Calu3 (cell line): Measurements from ENCODE around the gene SEC24C. TPM values are rescaled to one million over a fixed set of nuclear protein-coding genes. Genes with fewer than 3 reads are reported as not detected.
"Not testable (repeated sequence)": the region's sequence is repeated elsewhere in the genome, so short reads cannot be mapped to it uniquely, and the experiment has no call there.

ENCODE experiments used
- BruUV-seq: library from RNA; stranded (reverse); fragments of 400-500 nt; replicated peaks from 2 replicates; lab custom pipeline; 2021; lab: Mats Ljungman, UMichigan
- CTCF ChIA-PET: fragments of 300-600 bp; sonication (Branson Sonifier 250); formaldehyde crosslinking; loops from one replicate; lab custom pipeline; 2022; ENCODE audit warnings: antibody characterized with exemption; lab: Charles Lee
- DNase-seq: peaks from one replicate; pipeline ENCODE4 v3.0.0; 2022
- H3K27ac Mint-ChIP-seq: one replicate; pipeline ENCODE4 v1.8.0; 2022; ENCODE audit warnings: mixed read lengths; ENCODE audit not compliant: unreplicated experiment
- H3K27me3 Mint-ChIP-seq: one replicate; pipeline ENCODE4 v1.8.0; 2022; ENCODE audit warnings: mixed read lengths; ENCODE audit not compliant: unreplicated experiment
- H3K36me3 Mint-ChIP-seq: one replicate; pipeline ENCODE4 v1.8.0; 2022; ENCODE audit warnings: mild to moderate bottlenecking, moderate library complexity, mixed read lengths; ENCODE audit not compliant: insufficient read depth, unreplicated experiment
- H3K4me1 Mint-ChIP-seq: one replicate; pipeline ENCODE4 v1.8.0; 2022; ENCODE audit warnings: mild to moderate bottlenecking, low read depth, mixed read lengths; ENCODE audit not compliant: unreplicated experiment
- H3K4me3 Mint-ChIP-seq: one replicate; pipeline ENCODE4 v1.8.0; 2022; ENCODE audit warnings: mild to moderate bottlenecking, low read depth, moderate library complexity, mixed read lengths; ENCODE audit not compliant: unreplicated experiment
- H3K9me3 Mint-ChIP-seq: one replicate; pipeline ENCODE4 v1.8.0; 2022; ENCODE audit warnings: low read depth, mixed read lengths; ENCODE audit not compliant: unreplicated experiment
- CTCF ChIP-seq: fragments of 200-600 bp; IDR thresholded peaks from one replicate; pipeline ENCODE4 v1.8.0; 2022; ENCODE audit warnings: antibody characterized with exemption; ENCODE audit not compliant: unreplicated experiment
- intact Hi-C: fragments of 100-400 bp; cut with micrococcal nuclease; formaldehyde crosslinking; loops from one replicate; pipeline ENCODE4 v1.10.0; 2022; ENCODE audit not compliant: unreplicated experiment
- total RNA-seq: library from RNA; stranded (reverse); gene quantifications from 2 replicates; pipeline ENCODE4 v1.2.3, GENCODE V29; 2022

Gene SEC24C
- total RNA-seq, 1 experiment from 2014 or later = 91.7 TPM

GRCh38 chr10:73708122-73708521 is 36.0 kb upstream of the SEC24C start:
- H3K27ac Mint-ChIP-seq, CTCF ChIA-PET, H3K4me1 Mint-ChIP-seq, H3K4me3 Mint-ChIP-seq, BruUV-seq, intact Hi-C loops, DNase-seq, H3K36me3 Mint-ChIP-seq, H3K9me3 Mint-ChIP-seq, H3K27me3 Mint-ChIP-seq: not testable (repeated sequence)

GRCh38 chr10:73711683-73712082 is 32.5 kb upstream of the SEC24C start:
- H3K4me3 Mint-ChIP-seq, H3K36me3 Mint-ChIP-seq, CTCF ChIA-PET, BruUV-seq, DNase-seq, intact Hi-C loops, H3K4me1 Mint-ChIP-seq, H3K9me3 Mint-ChIP-seq, H3K27ac Mint-ChIP-seq, H3K27me3 Mint-ChIP-seq: not testable (repeated sequence)

- BruUV-seq, H3K27ac Mint-ChIP-seq, intact Hi-C loops, H3K9me3 Mint-ChIP-seq, H3K27me3 Mint-ChIP-seq, H3K4me1 Mint-ChIP-seq, H3K4me3 Mint-ChIP-seq, CTCF ChIA-PET, DNase-seq: not testable (repeated sequence)
- H3K36me3 Mint-ChIP-seq = peaks cover 18% of the 10 kb centered on the region
These were observed 30.3 kb upstream of the SEC24C start for GRCh38 chr10:73713912-73714311.

- H3K36me3 Mint-ChIP-seq = peaks cover 19% of the 10 kb centered on the region
- DNase-seq, H3K4me1 Mint-ChIP-seq, H3K27me3 Mint-ChIP-seq, H3K4me3 Mint-ChIP-seq, CTCF ChIA-PET, intact Hi-C loops, H3K27ac Mint-ChIP-seq, H3K9me3 Mint-ChIP-seq, BruUV-seq: not testable (repeated sequence)
These were observed 29.7 kb upstream of the SEC24C start for GRCh38 chr10:73714483-73714882.

- H3K27me3 Mint-ChIP-seq, DNase-seq, BruUV-seq, H3K4me1 Mint-ChIP-seq, intact Hi-C loops, H3K27ac Mint-ChIP-seq, H3K9me3 Mint-ChIP-seq, H3K4me3 Mint-ChIP-seq: not testable (repeated sequence)
- CTCF ChIA-PET = interaction anchor here (0.6 kb wide), 1 partner anchor 336 kb away, joined by 5 read pairs; no protein-coding TSS in a partner anchor
- H3K36me3 Mint-ChIP-seq = peaks cover 19% of the 10 kb centered on the region
These were observed 28.7 kb upstream of the SEC24C start for GRCh38 chr10:73715179-73716156.

GRCh38 chr10:73716251-73716650 is 27.9 kb upstream of the SEC24C start:
- CTCF ChIA-PET = interaction anchor here (0.6 kb wide), 1 partner anchor 335 kb away, joined by 5 read pairs; no protein-coding TSS in a partner anchor
- BruUV-seq = no TSS peak
- Mint-ChIP-seq H3K9me3 (no peaks in the 10 kb centered on the region), H3K27ac (no peak overlapping the region), H3K36me3 (peaks cover 19% of the 10 kb centered on the region), H3K4me1 (no peaks in the 10 kb centered on the region), H3K4me3 (no peak overlapping the region), H3K27me3 (no peaks in the 10 kb centered on the region)
- no peak for DNase-seq
- no peak for TF ChIP-seq CTCF
- intact Hi-C loops = no loop called here
